Neural cell (in vitro differentiated cells): ENCODE measurements around the gene PHF5A.
A peak's percentile ranks its signal among the peaks of the same experiment; 100 is the strongest.

Source experiments
- EP300 ChIP-seq: fragments of 450-650 bp; conservative IDR thresholded peaks from 2 replicates; pipeline ENCODE4 v1.6.1; 2014; ENCODE audit warnings: antibody characterized with exemption, mild to moderate bottlenecking, moderate library complexity; ENCODE audit not compliant: poor library complexity, severe bottlenecking
- EZH2 ChIP-seq: fragments of 200-600, 300-800 bp; shearing (Covaris generic), sonication (generic); IDR thresholded peaks from 2 replicates; pipeline ENCODE4 v1.6.1; 2014; ENCODE audit warnings: antibody characterized with exemption, low read length, borderline replicate concordance, mild to moderate bottlenecking; ENCODE audit not compliant: insufficient read depth, poor library complexity, severe bottlenecking
- POLR2AphosphoS5 ChIP-seq: IDR thresholded peaks from 2 replicates; pipeline ENCODE4 v1.6.1; 2012
- TF ChIP-seq, protein P1 (sequence below): fragments of 450-650 bp; IDR thresholded peaks from 2 replicates; pipeline ENCODE4 v1.5.1; 2014; ENCODE audit warnings: antibody characterized with exemption, mild to moderate bottlenecking, moderate library complexity; ENCODE audit not compliant: poor library complexity, severe bottlenecking

DNA sequence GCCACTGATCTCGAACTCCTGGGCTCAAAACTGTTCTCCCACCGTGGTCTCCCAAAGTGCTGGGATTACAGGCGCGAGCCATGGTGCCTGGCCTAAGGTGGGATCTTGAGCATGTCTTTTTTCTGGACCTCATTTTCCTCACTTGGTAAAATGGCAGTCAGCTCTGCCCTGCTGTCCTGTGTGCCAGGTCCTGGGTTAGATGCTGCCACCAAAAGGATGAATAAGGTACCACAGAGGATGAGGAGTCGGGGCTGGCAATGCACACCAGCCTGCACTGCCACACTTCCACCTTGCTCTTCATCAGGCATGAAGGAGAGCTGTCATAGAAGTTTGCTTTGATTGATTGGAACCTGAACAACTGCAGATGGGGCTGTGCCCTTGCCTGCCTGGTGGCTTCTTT is 32.7 kb upstream of the PHF5A start:
- TF ChIP-seq EZH2: no peak
- TF ChIP-seq POLR2AphosphoS5: no peak
- TF ChIP-seq, protein P1, sequence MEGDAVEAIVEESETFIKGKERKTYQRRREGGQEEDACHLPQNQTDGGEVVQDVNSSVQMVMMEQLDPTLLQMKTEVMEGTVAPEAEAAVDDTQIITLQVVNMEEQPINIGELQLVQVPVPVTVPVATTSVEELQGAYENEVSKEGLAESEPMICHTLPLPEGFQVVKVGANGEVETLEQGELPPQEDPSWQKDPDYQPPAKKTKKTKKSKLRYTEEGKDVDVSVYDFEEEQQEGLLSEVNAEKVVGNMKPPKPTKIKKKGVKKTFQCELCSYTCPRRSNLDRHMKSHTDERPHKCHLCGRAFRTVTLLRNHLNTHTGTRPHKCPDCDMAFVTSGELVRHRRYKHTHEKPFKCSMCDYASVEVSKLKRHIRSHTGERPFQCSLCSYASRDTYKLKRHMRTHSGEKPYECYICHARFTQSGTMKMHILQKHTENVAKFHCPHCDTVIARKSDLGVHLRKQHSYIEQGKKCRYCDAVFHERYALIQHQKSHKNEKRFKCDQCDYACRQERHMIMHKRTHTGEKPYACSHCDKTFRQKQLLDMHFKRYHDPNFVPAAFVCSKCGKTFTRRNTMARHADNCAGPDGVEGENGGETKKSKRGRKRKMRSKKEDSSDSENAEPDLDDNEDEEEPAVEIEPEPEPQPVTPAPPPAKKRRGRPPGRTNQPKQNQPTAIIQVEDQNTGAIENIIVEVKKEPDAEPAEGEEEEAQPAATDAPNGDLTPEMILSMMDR: peak; percentile 56
- TF ChIP-seq EP300: no peak
